GM19467 (cell line): ENCODE data around the gene ERCC6L2.

Source experiments
- ATAC-seq: cut with Tn5 transposase; IDR thresholded peaks from one replicate; pipeline ENCODE4 v1.9.1; 2021; ENCODE audit warnings: mild to moderate bottlenecking, moderate library complexity; ENCODE audit not compliant: unreplicated experiment

ERCC6L2 gene

GRCh38 chr9:95857896-95858295 is 17.6 kb upstream of the ERCC6L2 start:
- ATAC-seq, result no peak

- ATAC-seq, result no peak
These were observed 13.1 kb upstream of the ERCC6L2 start for GRCh38 chr9:95862343-95862742.

- ATAC-seq, result no peak
These were observed 10.5 kb upstream of the ERCC6L2 start for GRCh38 chr9:95864852-95865580.

- no peak for ATAC-seq
These were observed 5.1 kb upstream of the ERCC6L2 start for GRCh38 chr9:95870352-95870751.

- no peak for ATAC-seq
These were observed 4.6 kb upstream of the ERCC6L2 start for GRCh38 chr9:95870906-95871305.

GRCh38 chr9:95874303-95874988 is 1.0 kb upstream of the ERCC6L2 start:
- ATAC-seq, result no peak

- peak; percentile 29 for ATAC-seq
These were observed 544 bp upstream of the ERCC6L2 start for GRCh38 chr9:95874989-95875304.

- ATAC-seq, result no peak
These were observed 600 bp downstream of the ERCC6L2 start for GRCh38 chr9:95876138-95876444.

DNA sequence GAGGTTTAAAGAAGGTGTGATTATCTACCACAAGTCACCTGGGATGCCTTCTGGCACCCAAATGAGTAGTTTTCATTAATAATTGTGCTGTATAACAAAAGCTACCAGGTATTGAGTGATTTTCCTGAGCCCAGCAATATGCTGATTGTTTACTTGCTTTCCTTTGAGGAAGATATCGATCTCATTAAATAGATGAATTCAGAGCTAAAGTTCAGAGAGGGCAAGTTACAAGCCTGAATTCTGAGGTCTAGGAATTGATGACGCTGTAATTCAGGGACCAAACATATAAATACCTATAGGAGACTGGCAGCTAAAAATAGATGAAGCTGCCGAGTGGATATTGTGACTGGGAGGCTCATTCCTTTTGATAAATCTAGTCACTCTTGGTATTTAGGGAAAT is 1.1 kb downstream of the ERCC6L2 start:
- no peak for ATAC-seq

DNA sequence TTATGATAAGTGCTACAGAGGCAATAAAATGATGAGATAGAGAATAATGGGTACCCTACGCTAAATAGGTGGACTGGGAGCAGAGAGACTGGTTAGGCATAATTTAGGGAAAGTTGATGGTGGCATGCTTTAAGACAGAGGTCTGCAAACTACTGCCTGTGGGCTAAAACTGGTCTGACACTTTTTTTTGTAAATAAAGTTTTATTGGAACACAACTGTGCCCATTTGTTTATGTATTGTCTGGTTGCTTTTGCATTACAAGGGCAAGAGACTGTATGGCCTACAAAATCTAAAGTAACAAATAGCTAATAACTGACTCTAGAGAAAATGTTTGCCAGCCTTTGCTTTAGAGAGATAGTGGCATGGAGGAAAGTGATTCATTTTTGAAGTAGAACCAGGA is 2.5 kb downstream of the ERCC6L2 start:
- no peak for ATAC-seq

- ATAC-seq, result no peak
These were observed 4.1 kb downstream of the ERCC6L2 start for GRCh38 chr9:95879591-95879990.

GRCh38 chr9:95880021-95880690 is 4.7 kb downstream of the ERCC6L2 start:
- ATAC-seq, result no peak

DNA sequence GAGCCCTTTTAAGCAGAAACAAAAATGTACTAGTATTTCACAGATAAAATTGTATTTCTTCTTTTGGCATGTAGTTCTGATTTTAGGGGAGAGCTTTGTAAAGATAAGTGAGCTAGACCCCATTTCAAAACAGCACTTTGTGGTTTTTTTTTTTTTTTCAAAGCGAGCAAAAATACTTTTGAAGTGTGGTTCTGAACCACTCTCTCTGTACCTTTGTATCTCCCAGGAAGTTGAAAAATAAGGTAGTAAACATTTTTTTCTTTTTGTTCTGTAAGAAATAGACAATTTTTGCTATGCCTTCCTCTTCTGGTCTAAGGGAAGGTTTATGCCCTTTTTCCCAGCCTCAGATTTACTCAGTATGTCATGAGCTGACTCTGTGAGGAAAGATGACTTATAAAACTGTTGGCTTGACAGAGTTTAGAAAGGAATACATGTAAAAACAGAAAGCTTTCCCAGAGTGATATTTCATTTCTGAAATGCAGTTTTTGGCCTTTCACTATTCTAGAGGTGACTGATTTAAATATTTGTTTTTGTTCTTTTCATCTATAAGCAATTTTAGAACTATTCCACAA is 12.5 kb downstream of the ERCC6L2 start:
- ATAC-seq, result no peak

DNA sequence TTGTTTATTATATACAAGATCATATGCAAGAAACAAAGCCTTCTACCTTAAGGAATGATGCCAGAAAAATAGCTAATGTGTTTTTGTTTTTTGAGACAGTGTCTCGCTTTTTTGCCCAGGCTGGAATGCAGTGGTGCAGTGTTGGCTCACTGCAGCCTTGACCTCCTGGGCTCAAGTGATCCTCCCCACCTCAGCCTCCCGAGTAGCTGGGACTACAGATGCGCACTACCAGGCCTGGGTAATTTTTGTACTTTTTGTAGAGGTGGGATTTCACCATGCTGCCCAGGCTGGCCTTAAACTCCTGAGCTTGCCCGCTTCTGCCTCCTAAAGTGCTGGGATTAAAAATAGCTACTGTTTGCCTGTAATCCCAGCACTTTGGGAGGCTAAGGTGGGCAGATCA is 15.1 kb downstream of the ERCC6L2 start:
- no peak for ATAC-seq

DNA sequence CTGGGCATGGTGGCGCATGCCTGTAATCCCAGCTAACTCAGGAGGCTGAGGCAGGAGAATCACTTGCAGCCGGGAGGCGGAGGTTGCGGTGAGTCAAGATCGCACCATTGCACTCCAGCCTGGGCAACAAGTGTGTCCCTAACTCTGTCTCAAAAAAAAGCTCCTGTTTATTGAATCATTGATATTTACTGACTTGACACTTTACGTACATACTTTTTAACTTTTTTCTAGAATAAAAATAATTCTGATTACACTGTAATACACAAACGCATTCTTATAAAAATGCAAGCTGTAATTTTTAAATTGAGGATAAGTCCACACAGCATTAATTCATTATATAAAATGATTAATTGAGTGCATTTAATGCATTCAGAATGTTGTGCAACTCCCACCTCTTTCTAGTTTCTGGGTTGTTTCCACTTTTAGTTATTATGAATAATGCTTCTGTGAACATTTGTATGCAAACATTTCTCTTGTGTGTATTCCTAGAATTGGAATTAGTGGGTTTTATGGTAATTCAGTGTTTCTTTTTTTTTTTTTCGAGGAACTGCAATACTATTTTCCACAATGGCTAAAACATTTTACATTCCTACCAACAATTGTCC is 15.7 kb downstream of the ERCC6L2 start:
- ATAC-seq, result no peak

GRCh38 chr9:95892690-95893089 is 17.2 kb downstream of the ERCC6L2 start:
- no peak for ATAC-seq

DNA sequence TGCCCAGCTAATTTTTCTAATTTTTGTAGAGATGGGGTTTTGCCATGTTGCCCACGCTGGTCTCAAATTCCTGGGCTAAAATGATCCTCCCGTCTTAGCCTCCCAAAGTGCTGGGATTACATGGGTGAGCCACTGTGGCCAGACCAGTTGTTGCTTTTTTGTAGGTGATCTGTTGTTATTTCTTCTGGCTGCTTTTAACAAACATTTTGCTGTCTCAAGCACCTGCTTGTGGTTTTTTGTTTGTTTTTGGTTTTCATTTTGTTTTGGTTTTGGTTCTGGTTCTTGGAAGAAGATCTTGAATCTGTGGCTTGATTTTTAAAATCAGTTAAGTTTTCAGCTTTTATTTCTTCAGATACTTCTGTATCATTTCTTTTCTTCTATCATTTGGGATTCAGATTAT is 21.1 kb downstream of the ERCC6L2 start:
- ATAC-seq, result no peak

GRCh38 chr9:95901506-95901905 is 26.0 kb downstream of the ERCC6L2 start:
- ATAC-seq, result no peak

DNA sequence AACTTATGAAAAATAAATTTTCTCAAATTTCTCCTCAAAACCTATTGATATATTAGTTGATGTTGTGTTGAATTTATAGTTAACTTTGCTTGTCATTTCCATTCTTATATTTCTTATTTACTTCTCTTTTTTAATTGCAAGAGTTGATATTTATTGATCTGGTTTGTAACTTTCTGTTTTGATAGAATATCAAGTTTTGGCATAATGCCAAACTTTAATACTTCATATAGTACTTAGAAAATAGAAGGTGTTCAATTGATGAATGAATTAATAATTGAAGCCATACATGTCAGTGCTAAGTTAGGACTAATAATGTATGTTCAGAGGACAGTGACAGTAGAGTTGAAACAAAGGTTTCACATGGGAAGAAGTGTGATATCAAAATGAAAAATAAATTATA is 27.9 kb downstream of the ERCC6L2 start:
- no peak for ATAC-seq

GRCh38 chr9:95907794-95908193 is 32.3 kb downstream of the ERCC6L2 start:
- no peak for ATAC-seq

DNA sequence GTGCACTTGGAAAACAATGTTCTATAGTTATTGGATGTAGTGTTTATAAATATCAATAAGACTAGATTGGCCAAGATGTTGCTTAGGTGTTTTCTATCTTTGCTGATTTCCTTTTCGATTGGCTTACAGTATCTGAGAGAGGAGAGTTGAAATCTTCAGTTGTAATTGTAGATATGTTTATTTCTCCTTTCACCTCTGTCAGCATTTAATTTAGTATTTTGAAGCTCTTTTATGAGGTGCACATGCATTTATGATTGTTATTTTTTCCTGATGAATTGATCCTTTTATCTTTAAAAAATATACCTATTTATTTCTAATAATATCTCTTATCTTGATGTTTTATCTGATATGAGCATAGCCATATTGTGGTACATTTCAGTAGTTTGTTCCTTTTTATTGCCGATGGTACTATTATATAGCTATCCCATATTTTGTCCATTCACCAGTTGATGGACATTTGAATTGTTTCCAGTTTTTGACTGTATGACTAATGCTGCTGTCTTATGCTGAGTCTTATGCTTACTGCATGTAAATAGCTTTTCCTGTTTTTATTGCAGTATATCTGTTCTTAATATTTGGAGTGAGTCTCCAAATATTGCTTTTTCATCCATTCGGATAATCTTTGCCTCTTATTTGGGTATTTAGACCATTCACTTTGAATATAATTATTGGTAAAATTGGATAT is 34.7 kb downstream of the ERCC6L2 start:
- ATAC-seq, result no peak
